Astrocyte (in vitro differentiated cells and primary cell): ENCODE measurements around the gene VRK2. TPM values are rescaled to one million over a fixed set of nuclear protein-coding genes. Genes with fewer than 3 reads are reported as not detected.
"Not testable (repeated sequence)": the region's sequence is repeated elsewhere in the genome, so short reads cannot be mapped to it uniquely, and the experiment has no call there.

Source experiments
- DNase-seq: peaks from one replicate; pipeline ENCODE4 v3.0.0-alpha.2; 2010; ENCODE audit warnings: low read depth
- FAIRE-seq: peaks from 2 replicates; lab custom pipeline; 2011; peaks lifted over from hg19 to GRCh38; lab: Jason Lieb, UNC
- H2AFZ ChIP-seq: 2 replicates; pipeline ENCODE4 v1.6.0; 2012; ENCODE audit warnings: low read depth, low read length, inconsistent platforms
- H3K27ac ChIP-seq: 2 replicates; pipeline ENCODE4 v1.5.1; 2011; ENCODE audit warnings: low read depth, low read length, inconsistent platforms
- H3K27me3 ChIP-seq: 2 replicates; pipeline ENCODE4 v1.6.0; 2011; ENCODE audit warnings: low read length, inconsistent platforms; ENCODE audit not compliant: insufficient read depth
- H3K36me3 ChIP-seq: 2 replicates; pipeline ENCODE4 v1.5.1; 2011; ENCODE audit warnings: low read length, inconsistent platforms; ENCODE audit not compliant: insufficient read depth
- H3K4me1 ChIP-seq: 2 replicates; pipeline ENCODE4 v1.5.1; 2011; ENCODE audit warnings: low read length, inconsistent platforms; ENCODE audit not compliant: insufficient read depth
- H3K4me2 ChIP-seq: 2 replicates; pipeline ENCODE4 v1.6.0; 2012; ENCODE audit warnings: low read length, inconsistent platforms
- H3K4me3 ChIP-seq: 2 replicates; pipeline ENCODE4 v1.5.1; 2011; ENCODE audit warnings: low read depth, mild to moderate bottlenecking, low read length, inconsistent platforms; ENCODE audit not compliant: insufficient read depth
- H3K79me2 ChIP-seq: 2 replicates; pipeline ENCODE4 v1.6.0; 2012; ENCODE audit warnings: mild to moderate bottlenecking, low read length, inconsistent platforms; ENCODE audit not compliant: insufficient read depth
- H3K9ac ChIP-seq: 2 replicates; pipeline ENCODE4 v1.6.0; 2012; ENCODE audit warnings: mild to moderate bottlenecking, low read length, inconsistent platforms
- H3K9me3 ChIP-seq: 2 replicates; pipeline ENCODE4 v1.5.1; 2012; ENCODE audit warnings: low read depth, mild to moderate bottlenecking, low read length, inconsistent platforms; ENCODE audit not compliant: insufficient read depth
- H4K20me1 ChIP-seq: 2 replicates; pipeline ENCODE4 v1.6.0; 2012; ENCODE audit warnings: low read length, inconsistent platforms; ENCODE audit not compliant: insufficient read depth
- H3K27ac Mint-ChIP-seq: one replicate; pipeline ENCODE4 v1.8.0; 2021; ENCODE audit warnings: mild to moderate bottlenecking, mixed read lengths; ENCODE audit not compliant: unreplicated experiment
- H3K27me3 Mint-ChIP-seq: one replicate; pipeline ENCODE4 v1.8.0; 2021; ENCODE audit warnings: low read depth, mixed read lengths; ENCODE audit not compliant: unreplicated experiment
- H3K36me3 Mint-ChIP-seq: one replicate; pipeline ENCODE4 v1.8.0; 2021; ENCODE audit warnings: low read depth, mixed read lengths; ENCODE audit not compliant: unreplicated experiment
- H3K4me1 Mint-ChIP-seq: one replicate; pipeline ENCODE4 v1.8.0; 2021; ENCODE audit warnings: low read depth, mixed read lengths; ENCODE audit not compliant: unreplicated experiment
- H3K4me3 Mint-ChIP-seq: one replicate; pipeline ENCODE4 v1.8.0; 2021; ENCODE audit warnings: mild to moderate bottlenecking, moderate library complexity, mixed read lengths; ENCODE audit not compliant: unreplicated experiment
- H3K9me3 Mint-ChIP-seq: one replicate; pipeline ENCODE4 v1.8.0; 2021; ENCODE audit warnings: mild to moderate bottlenecking, mixed read lengths; ENCODE audit not compliant: unreplicated experiment
- EZH2 ChIP-seq: IDR thresholded peaks from 2 replicates; pipeline ENCODE4 v1.6.1; 2012; ENCODE audit warnings: mild to moderate bottlenecking, low read length, inconsistent platforms; ENCODE audit not compliant: insufficient read depth
- total RNA-seq: library from RNA; stranded (reverse); gene quantifications from 2 replicates; pipeline ENCODE4 v1.2.1, GENCODE V29; 2021
- TF ChIP-seq, protein P1 (sequence below): IDR thresholded peaks from 2 replicates; pipeline ENCODE4 v1.5.1; 2011; ENCODE audit warnings: low read depth, mild to moderate bottlenecking, inconsistent platforms, low read length, moderate library complexity; ENCODE audit not compliant: insufficient read depth

VRK2 gene
- total RNA-seq, 1 donor from 2014 or later, result 28.6 TPM

DNA sequence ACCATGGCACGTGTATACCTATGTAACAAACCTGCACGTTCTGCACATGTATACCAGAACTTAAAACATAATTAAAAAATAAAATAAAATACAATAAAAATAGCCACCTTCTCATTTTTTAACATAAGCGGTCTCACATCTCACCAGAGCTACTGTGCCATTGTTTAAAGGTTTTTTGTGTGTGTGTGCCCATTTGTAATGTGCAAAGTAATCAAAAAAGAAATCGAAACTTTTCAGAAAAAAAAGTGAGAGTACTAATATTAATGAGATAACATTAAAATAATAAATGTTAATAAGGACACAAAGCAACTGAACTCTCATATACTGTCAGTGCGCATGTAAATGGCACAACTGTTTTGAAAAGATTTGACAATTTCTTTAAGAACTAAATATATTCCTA is 134.0 kb downstream of the VRK2 start:
- Histone ChIP-seq H3K4me1 (no peaks in the 10 kb centered on the region), H3K4me3 (no peak overlapping the region), H3K79me2 (no peaks in the 10 kb centered on the region), H3K4me2 (no peak overlapping the region), H3K36me3 (no peaks in the 10 kb centered on the region), H3K9ac (no peak overlapping the region), H3K9me3 (no peaks in the 10 kb centered on the region), H3K27ac (no peak overlapping the region), H3K27me3 (no peaks in the 10 kb centered on the region), H2AFZ (no peak overlapping the region), H4K20me1 (no peaks in the 10 kb centered on the region)
- DNase-seq (no peak), FAIRE-seq (no peak)
- TF ChIP-seq, protein P1, sequence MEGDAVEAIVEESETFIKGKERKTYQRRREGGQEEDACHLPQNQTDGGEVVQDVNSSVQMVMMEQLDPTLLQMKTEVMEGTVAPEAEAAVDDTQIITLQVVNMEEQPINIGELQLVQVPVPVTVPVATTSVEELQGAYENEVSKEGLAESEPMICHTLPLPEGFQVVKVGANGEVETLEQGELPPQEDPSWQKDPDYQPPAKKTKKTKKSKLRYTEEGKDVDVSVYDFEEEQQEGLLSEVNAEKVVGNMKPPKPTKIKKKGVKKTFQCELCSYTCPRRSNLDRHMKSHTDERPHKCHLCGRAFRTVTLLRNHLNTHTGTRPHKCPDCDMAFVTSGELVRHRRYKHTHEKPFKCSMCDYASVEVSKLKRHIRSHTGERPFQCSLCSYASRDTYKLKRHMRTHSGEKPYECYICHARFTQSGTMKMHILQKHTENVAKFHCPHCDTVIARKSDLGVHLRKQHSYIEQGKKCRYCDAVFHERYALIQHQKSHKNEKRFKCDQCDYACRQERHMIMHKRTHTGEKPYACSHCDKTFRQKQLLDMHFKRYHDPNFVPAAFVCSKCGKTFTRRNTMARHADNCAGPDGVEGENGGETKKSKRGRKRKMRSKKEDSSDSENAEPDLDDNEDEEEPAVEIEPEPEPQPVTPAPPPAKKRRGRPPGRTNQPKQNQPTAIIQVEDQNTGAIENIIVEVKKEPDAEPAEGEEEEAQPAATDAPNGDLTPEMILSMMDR, result no peak
- no peak for TF ChIP-seq EZH2
- H3K4me3 Mint-ChIP-seq, result no peak overlapping the region
- peaks cover 3% of the 10 kb centered on the region for H3K36me3 Mint-ChIP-seq
- H3K27ac Mint-ChIP-seq, result no peak overlapping the region
- H3K27me3 Mint-ChIP-seq, result no peaks in the 10 kb centered on the region
- H3K4me1 Mint-ChIP-seq, result no peaks in the 10 kb centered on the region
- peaks cover 8% of the 10 kb centered on the region for H3K9me3 Mint-ChIP-seq

DNA sequence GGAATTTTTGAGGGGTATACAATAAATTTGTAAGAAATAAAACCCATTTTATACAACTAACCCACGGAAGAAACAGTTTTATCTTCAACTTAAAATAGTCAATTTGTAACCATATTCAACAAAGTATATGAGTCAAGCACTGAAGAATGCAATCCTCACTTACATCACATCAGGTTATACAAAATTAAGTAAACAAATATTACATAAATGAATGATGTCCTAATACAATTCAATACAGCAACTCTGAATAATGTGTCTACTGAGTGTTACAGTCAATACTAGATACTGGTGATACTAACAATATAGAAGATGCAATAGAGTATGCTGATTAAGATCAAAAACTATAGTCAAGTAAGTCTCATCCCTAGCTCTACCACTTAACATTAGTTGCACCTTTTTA is 135.9 kb downstream of the VRK2 start:
- no peak overlapping the region for H3K27ac Mint-ChIP-seq
- no peak overlapping the region for H3K27ac ChIP-seq
- peaks cover 3% of the 10 kb centered on the region for H3K36me3 Mint-ChIP-seq
- no peaks in the 10 kb centered on the region for H3K36me3 ChIP-seq
- no peaks in the 10 kb centered on the region for H3K27me3 ChIP-seq
- no peak overlapping the region for H2AFZ ChIP-seq
- TF ChIP-seq, protein P1, result no peak
- no peak for TF ChIP-seq EZH2
- no peaks in the 10 kb centered on the region for H3K79me2 ChIP-seq
- no peak overlapping the region for H3K9ac ChIP-seq
- no peaks in the 10 kb centered on the region for H4K20me1 ChIP-seq
- DNase-seq (peak; percentile 19), FAIRE-seq (no peak)
- no peak overlapping the region for H3K4me3 ChIP-seq
- H3K4me1 ChIP-seq, result no peaks in the 10 kb centered on the region
- no peaks in the 10 kb centered on the region for H3K9me3 ChIP-seq
- no peaks in the 10 kb centered on the region for H3K4me1 Mint-ChIP-seq
- H3K27me3 Mint-ChIP-seq, result no peaks in the 10 kb centered on the region
- peaks cover 7% of the 10 kb centered on the region for H3K9me3 Mint-ChIP-seq
- no peak overlapping the region for H3K4me3 Mint-ChIP-seq
- H3K4me2 ChIP-seq, result no peak overlapping the region

DNA sequence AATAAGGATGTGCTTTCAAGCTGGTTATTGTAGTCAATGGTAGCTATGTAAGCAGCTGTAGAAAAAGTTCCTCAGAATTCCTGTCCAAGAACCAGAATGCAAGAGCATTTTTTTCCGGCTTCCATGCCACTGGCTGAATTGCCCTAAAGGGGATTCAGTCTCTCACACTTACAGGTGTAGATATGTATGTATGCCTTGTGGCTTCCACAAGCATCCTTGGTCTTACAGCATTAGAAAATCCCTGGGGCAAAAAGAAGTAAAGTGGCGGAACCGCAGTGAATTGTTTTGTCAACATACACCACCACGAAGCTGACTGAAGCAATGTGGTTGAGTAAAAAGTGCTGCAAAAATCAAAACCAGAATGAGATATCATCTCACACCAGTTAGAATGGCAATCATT is 139.9 kb downstream of the VRK2 start:
- Mint-ChIP-seq H3K27ac (no peak overlapping the region), H3K9me3 (no peaks in the 10 kb centered on the region), H3K4me1 (no peaks in the 10 kb centered on the region), H3K4me3 (no peak overlapping the region), H3K36me3 (peaks cover 4% of the 10 kb centered on the region), H3K27me3 (no peaks in the 10 kb centered on the region)
- no peaks in the 10 kb centered on the region for H3K36me3 ChIP-seq
- TF ChIP-seq, protein P1, result no peak
- TF ChIP-seq EZH2, result no peak
- H3K9ac ChIP-seq, result no peak overlapping the region
- H3K79me2 ChIP-seq, result no peaks in the 10 kb centered on the region
- DNase-seq (no peak), FAIRE-seq (no peak)
- no peaks in the 10 kb centered on the region for H4K20me1 ChIP-seq
- H3K4me2 ChIP-seq, result no peak overlapping the region
- H3K27me3 ChIP-seq, result no peaks in the 10 kb centered on the region
- H2AFZ ChIP-seq, result no peak overlapping the region
- no peaks in the 10 kb centered on the region for H3K4me1 ChIP-seq
- no peak overlapping the region for H3K27ac ChIP-seq
- H3K9me3 ChIP-seq, result no peaks in the 10 kb centered on the region
- H3K4me3 ChIP-seq, result no peak overlapping the region

DNA sequence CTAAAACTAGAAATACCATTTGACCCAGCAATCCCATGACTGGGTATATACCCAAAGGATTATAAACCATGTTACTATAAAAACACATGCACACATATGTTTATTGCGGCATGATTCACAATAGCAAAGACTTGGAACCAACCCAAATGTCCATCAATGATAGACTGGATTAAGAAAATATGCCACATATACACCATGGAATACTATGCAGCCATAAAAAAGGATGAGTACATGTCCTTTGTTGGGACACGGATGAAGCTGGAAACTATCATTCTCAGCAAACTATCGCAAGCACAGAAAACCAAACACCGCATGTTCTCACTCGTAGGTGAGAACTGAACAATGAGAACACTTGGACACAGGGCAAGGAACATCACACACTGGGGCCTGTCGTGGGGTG is 140.4 kb downstream of the VRK2 start:
- not testable (repeated sequence) for H3K36me3 ChIP-seq, H3K9me3 ChIP-seq, H3K9ac ChIP-seq, H3K4me3 Mint-ChIP-seq, H3K4me2 ChIP-seq, H3K27ac Mint-ChIP-seq, H3K79me2 ChIP-seq, H3K27ac ChIP-seq, H3K4me1 ChIP-seq, H3K4me1 Mint-ChIP-seq, H3K27me3 ChIP-seq, H3K9me3 Mint-ChIP-seq, FAIRE-seq, H4K20me1 ChIP-seq, H3K36me3 Mint-ChIP-seq, H3K27me3 Mint-ChIP-seq, DNase-seq, H3K4me3 ChIP-seq, H2AFZ ChIP-seq
